Epithelial cell of alveolus of lung (primary cell): ENCODE data around the gene DNAJA1. TPM values are rescaled to one million over a fixed set of nuclear protein-coding genes. Genes with fewer than 3 reads are reported as not detected.

ENCODE experiments used
- total RNA-seq: library from RNA; depleted of rRNA; stranded (reverse); fragments of >200 nt; gene quantifications from 2 replicates; pipeline ENCODE4 v1.2.1, GENCODE V29; 2015

Gene DNAJA1
- 98.1 and 149 TPM in 2 replicates for total RNA-seq

GRCh38 chr9:33024966-33025571 lies at the start of gene DNAJA1:
TSS of gene DNAJA1 (plus strand) at chr9:33025273. CDS start at chr9:33026485, 1,212 bp downstream.

GRCh38 chr9:33076046-33077004 lies 51.3 kb downstream of the DNAJA1 start, which contains the start of gene SMU1:
TSS of gene SMU1 (minus strand) at chr9:33076674. CDS start at chr9:33076608, 66 bp downstream.

Other genes with a start within 250 kb of the DNAJA1 start
- not detected in 2 replicates for gene TMEM215, start 241.7 kb upstream of the DNAJA1 start, total RNA-seq
- 27.5 and 29.2 TPM in 2 replicates for gene APTX, start 23.6 kb upstream of the DNAJA1 start, total RNA-seq
- gene SMU1, start 51.4 kb downstream of the DNAJA1 start, total RNA-seq, result 18.2 and 18.6 TPM in 2 replicates
- gene B4GALT1, start 142.1 kb downstream of the DNAJA1 start, total RNA-seq, result 80.2 and 111 TPM in 2 replicates
- gene SPINK4, start 214.9 kb downstream of the DNAJA1 start, total RNA-seq, result not detected in 2 replicates
- gene BAG1, start 239.4 kb downstream of the DNAJA1 start, total RNA-seq, result 26.2 and 29.5 TPM in 2 replicates
- 58.4 and 61.3 TPM in 2 replicates for gene CHMP5, start 239.8 kb downstream of the DNAJA1 start, total RNA-seq